Vagina (tissue), 2 donors: Measurements from ENCODE around the gene ZBTB7C. TPM values are rescaled to one million over a fixed set of nuclear protein-coding genes. Genes with fewer than 3 reads are reported as not detected.

Experiments
- DNase-seq, 2 donors: peaks; one replicate each; pipeline ENCODE4 v3.0.0-alpha.2; 2017; ENCODE audit errors: extremely low spot score in 2 of 2
- H3K27ac ChIP-seq: fragments of 200-600 bp; sonication (generic); one replicate; pipeline ENCODE4 v1.5.1; 2019
- H3K27me3 ChIP-seq: fragments of 200-600 bp; sonication (generic); one replicate; pipeline ENCODE4 v1.5.1; 2019
- H3K36me3 ChIP-seq, 2 donors: fragments of 200-600 bp; sonication (generic); one replicate each; pipeline ENCODE4 v1.5.1; 2017 to 2019
- H3K4me1 ChIP-seq: fragments of 200-600 bp; sonication (generic); one replicate; pipeline ENCODE4 v1.5.1; 2019
- H3K4me3 ChIP-seq, 2 donors: fragments of 200-600 bp; sonication (generic); 1 replicate in 1 of 2; 2 replicates in 1 of 2; pipeline ENCODE4 v1.5.1; 2016 to 2019
- H3K9me3 ChIP-seq: fragments of 200-600 bp; sonication (generic); one replicate; pipeline ENCODE4 v1.5.1; 2019
- POLR2A ChIP-seq, 2 donors: fragments of 450-650 bp; IDR thresholded peaks; one replicate each; pipeline ENCODE4 v1.6.1; 2017; ENCODE audit warnings: antibody characterized with exemption in 2 of 2, mild to moderate bottlenecking in 2 of 2, moderate library complexity in 2 of 2
- POLR2AphosphoS5 ChIP-seq, 2 donors: sonication (generic); formaldehyde crosslinking; IDR thresholded peaks; one replicate each; pipeline ENCODE4 v1.9.0; 2017; ENCODE audit warnings: antibody characterized with exemption in 2 of 2, mild to moderate bottlenecking in 2 of 2, low read depth in 1 of 2; ENCODE audit not compliant: insufficient read depth in 1 of 2
- intact Hi-C: fragments of 100-400 bp; cut with DNase I; formaldehyde crosslinking; loops from one replicate; pipeline ENCODE4 v1.15.1; 2023
- total RNA-seq: library from RNA; depleted of rRNA; stranded (reverse); fragments of >200 nt; gene quantifications from one replicate; pipeline ENCODE4 v1.2.3, GENCODE V29; 2016
- TF ChIP-seq, protein P1 (sequence below), 3 experiments: fragments of 450-650 bp in 2 of 3; fragments of 200-600 bp in 1 of 3; sonication (generic) in 1 of 3; IDR thresholded peaks; one replicate each; pipeline ENCODE4 v1.5.1; 2017 to 2019; ENCODE audit warnings: antibody characterized with exemption in 3 of 3, mild to moderate bottlenecking in 2 of 3, moderate library complexity in 2 of 3

Gene ZBTB7C
- total RNA-seq, 1 donor from 2014 or later: 40.5 TPM

GRCh38 chr18:48313792-48314191 is 95.4 kb downstream of the ZBTB7C start:
- H3K36me3 ChIP-seq: no peaks in the 10 kb centered on the region
- no peaks in the 10 kb centered on the region for H3K9me3 ChIP-seq
- intact Hi-C loops: no loop called here
- H3K27me3 ChIP-seq: no peaks in the 10 kb centered on the region
- H3K4me1 ChIP-seq: no peaks in the 10 kb centered on the region
- H3K4me3 ChIP-seq: no peak overlapping the region
- H3K27ac ChIP-seq: no peak overlapping the region
- TF ChIP-seq POLR2AphosphoS5 (IDR thresholded peaks at IDR 0.05; ENCODE audit: insufficient read depth in 1 of 2, low read depth in 1 of 2) (no peak), POLR2A (IDR thresholded peaks at IDR 0.05) (no peak)
- TF ChIP-seq, protein P1, sequence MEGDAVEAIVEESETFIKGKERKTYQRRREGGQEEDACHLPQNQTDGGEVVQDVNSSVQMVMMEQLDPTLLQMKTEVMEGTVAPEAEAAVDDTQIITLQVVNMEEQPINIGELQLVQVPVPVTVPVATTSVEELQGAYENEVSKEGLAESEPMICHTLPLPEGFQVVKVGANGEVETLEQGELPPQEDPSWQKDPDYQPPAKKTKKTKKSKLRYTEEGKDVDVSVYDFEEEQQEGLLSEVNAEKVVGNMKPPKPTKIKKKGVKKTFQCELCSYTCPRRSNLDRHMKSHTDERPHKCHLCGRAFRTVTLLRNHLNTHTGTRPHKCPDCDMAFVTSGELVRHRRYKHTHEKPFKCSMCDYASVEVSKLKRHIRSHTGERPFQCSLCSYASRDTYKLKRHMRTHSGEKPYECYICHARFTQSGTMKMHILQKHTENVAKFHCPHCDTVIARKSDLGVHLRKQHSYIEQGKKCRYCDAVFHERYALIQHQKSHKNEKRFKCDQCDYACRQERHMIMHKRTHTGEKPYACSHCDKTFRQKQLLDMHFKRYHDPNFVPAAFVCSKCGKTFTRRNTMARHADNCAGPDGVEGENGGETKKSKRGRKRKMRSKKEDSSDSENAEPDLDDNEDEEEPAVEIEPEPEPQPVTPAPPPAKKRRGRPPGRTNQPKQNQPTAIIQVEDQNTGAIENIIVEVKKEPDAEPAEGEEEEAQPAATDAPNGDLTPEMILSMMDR (IDR thresholded peaks at IDR 0.05): no peak
- no peak for DNase-seq

- H3K9me3 ChIP-seq: no peaks in the 10 kb centered on the region
- TF ChIP-seq POLR2A (IDR thresholded peaks at IDR 0.05) (no peak), POLR2AphosphoS5 (IDR thresholded peaks at IDR 0.05; ENCODE audit: insufficient read depth in 1 of 2, low read depth in 1 of 2) (no peak)
- TF ChIP-seq, protein P1 (IDR thresholded peaks at IDR 0.05): no peak
- peaks cover 8% of the 10 kb centered on the region for H3K4me1 ChIP-seq
- H3K36me3 ChIP-seq: no peaks in the 10 kb centered on the region
- no peak overlapping the region for H3K4me3 ChIP-seq
- no peak overlapping the region for H3K27ac ChIP-seq
- DNase-seq: no peak
- H3K27me3 ChIP-seq: no peaks in the 10 kb centered on the region
- intact Hi-C loops: no loop called here
Observed at GRCh38 chr18:48312066-48312465, 97.1 kb downstream of the ZBTB7C start.

GRCh38 chr18:48310999-48311398 is 98.2 kb downstream of the ZBTB7C start:
- peaks cover 8% of the 10 kb centered on the region for H3K4me1 ChIP-seq
- intact Hi-C loops: no loop called here

DNA sequence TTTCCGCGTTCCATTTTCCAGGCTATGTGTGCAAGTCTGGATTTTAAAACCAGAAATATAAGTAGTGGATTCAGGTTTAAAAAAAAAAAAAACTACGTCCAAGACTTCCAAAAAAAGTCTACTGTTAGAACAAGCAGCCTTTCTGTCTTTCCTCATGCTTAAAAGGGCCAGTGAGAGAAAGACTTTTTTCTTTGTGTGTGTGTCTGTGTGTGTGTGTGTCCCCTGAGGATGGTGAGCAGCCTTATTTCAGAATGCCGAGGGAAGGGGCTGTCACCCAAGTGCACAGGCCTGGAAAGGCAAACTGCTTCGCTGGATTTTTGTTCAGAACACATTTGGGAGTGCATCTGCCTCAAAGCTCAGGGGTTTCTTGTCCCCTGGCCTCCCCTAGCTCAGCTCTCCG is 98.8 kb downstream of the ZBTB7C start:
- H3K4me1 ChIP-seq: peaks cover 8% of the 10 kb centered on the region
- TF ChIP-seq POLR2A (IDR thresholded peaks at IDR 0.05): no peak
- TF ChIP-seq POLR2AphosphoS5 (IDR thresholded peaks at IDR 0.05; ENCODE audit: insufficient read depth in 1 of 2, low read depth in 1 of 2): no peak
- TF ChIP-seq, protein P1 (IDR thresholded peaks at IDR 0.05): no peak
- no peaks in the 10 kb centered on the region for H3K36me3 ChIP-seq
- intact Hi-C loops: no loop called here
- no peak overlapping the region for H3K27ac ChIP-seq
- no peak overlapping the region for H3K4me3 ChIP-seq
- H3K9me3 ChIP-seq: no peaks in the 10 kb centered on the region
- DNase-seq: no peak
- no peaks in the 10 kb centered on the region for H3K27me3 ChIP-seq

More at GRCh38 chr18:48310999-48311398, 98.2 kb downstream of the ZBTB7C start:
- Histone ChIP-seq H3K36me3 (no peaks in the 10 kb centered on the region), H3K9me3 (no peaks in the 10 kb centered on the region), H3K27me3 (no peaks in the 10 kb centered on the region), H3K27ac (no peak overlapping the region), H3K4me3 (no peak overlapping the region)
- no peak for DNase-seq
- TF ChIP-seq, protein P1 (IDR thresholded peaks at IDR 0.05): no peak
- no peak for TF ChIP-seq POLR2A (IDR thresholded peaks at IDR 0.05)
- TF ChIP-seq POLR2AphosphoS5 (IDR thresholded peaks at IDR 0.05; ENCODE audit: insufficient read depth in 1 of 2, low read depth in 1 of 2): no peak

DNA sequence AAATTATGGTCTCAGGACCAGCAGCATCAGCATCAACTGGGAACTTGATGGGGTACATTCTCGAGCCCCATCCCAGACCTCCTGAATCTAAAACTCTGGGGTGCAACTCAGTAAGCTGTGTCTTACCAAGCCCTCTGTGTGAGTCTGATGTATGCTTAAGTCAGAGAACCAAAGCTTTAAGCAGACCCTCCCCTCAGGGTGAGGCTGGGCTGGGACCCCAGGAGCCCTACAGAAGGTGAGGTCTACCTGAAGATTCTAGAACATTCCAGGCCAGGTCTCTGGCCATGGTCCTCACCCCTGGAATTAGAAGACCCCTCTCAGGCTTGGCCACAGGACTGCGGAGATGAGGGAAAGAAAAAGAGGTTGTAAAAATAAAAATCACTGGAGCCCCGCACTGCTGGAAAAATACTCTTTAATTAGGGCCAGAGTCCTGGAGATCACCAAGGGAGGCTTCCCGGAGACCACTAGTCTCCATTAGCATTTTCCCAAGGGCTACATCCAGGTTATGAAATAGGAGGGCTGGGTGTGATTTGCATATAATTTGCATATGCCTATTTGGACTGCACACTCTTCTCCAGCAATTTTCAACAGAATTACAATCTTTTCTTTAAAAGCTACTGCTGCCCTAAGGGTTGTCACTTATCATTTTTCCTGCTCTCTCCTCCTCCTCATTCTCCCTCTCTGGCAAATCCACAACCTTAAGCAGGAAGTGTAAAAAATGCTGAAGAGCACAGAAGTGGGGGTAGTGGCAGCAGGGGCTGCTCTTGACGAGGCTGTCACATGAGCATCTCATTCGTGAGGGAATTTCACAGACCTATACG is 100.2 kb downstream of the ZBTB7C start:
- TF ChIP-seq, protein P1 (IDR thresholded peaks at IDR 0.05): no peak
- no peak for TF ChIP-seq POLR2A (IDR thresholded peaks at IDR 0.05)
- TF ChIP-seq POLR2AphosphoS5 (IDR thresholded peaks at IDR 0.05; ENCODE audit: insufficient read depth in 1 of 2, low read depth in 1 of 2): no peak
- Histone ChIP-seq H3K4me1 (peaks cover 8% of the 10 kb centered on the region), H3K36me3 (no peaks in the 10 kb centered on the region), H3K27ac (no peak overlapping the region), H3K27me3 (no peaks in the 10 kb centered on the region), H3K9me3 (no peaks in the 10 kb centered on the region), H3K4me3 (no peak overlapping the region)
- intact Hi-C loops: no loop called here
- no peak for DNase-seq
